Suprapubic skin (tissue), 4 donors: ENCODE measurements around the gene C17orf78.

Source experiments
- EP300 ChIP-seq: sonication (generic); formaldehyde crosslinking; IDR thresholded peaks from one replicate; pipeline ENCODE4 v1.6.1; 2017; ENCODE audit warnings: antibody characterized with exemption
- POLR2A ChIP-seq, 2 donors: fragments of 450-650 bp; IDR thresholded peaks; one replicate each; pipeline ENCODE4 v1.6.1; 2017; ENCODE audit warnings: antibody characterized with exemption in 2 of 2, mild to moderate bottlenecking in 2 of 2, moderate library complexity in 2 of 2
- POLR2AphosphoS5 ChIP-seq, 3 donors: sonication (generic); formaldehyde crosslinking; IDR thresholded peaks; one replicate each; pipeline ENCODE4 v1.6.1; 2017; ENCODE audit warnings: antibody characterized with exemption in 3 of 3
- TF ChIP-seq, protein P1 (sequence below), 2 donors: fragments of 200-600 bp in 1 of 2; fragments of 450-650 bp in 1 of 2; sonication (generic) in 1 of 2; IDR thresholded peaks; one replicate each; pipeline ENCODE4 v1.5.1; 2016 to 2019; ENCODE audit warnings: antibody characterized with exemption in 2 of 2, mild to moderate bottlenecking in 1 of 2, moderate library complexity in 1 of 2

- TF ChIP-seq, protein P1, sequence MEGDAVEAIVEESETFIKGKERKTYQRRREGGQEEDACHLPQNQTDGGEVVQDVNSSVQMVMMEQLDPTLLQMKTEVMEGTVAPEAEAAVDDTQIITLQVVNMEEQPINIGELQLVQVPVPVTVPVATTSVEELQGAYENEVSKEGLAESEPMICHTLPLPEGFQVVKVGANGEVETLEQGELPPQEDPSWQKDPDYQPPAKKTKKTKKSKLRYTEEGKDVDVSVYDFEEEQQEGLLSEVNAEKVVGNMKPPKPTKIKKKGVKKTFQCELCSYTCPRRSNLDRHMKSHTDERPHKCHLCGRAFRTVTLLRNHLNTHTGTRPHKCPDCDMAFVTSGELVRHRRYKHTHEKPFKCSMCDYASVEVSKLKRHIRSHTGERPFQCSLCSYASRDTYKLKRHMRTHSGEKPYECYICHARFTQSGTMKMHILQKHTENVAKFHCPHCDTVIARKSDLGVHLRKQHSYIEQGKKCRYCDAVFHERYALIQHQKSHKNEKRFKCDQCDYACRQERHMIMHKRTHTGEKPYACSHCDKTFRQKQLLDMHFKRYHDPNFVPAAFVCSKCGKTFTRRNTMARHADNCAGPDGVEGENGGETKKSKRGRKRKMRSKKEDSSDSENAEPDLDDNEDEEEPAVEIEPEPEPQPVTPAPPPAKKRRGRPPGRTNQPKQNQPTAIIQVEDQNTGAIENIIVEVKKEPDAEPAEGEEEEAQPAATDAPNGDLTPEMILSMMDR (IDR thresholded peaks at IDR 0.05), result no peak
- no peak for TF ChIP-seq POLR2AphosphoS5 (IDR thresholded peaks at IDR 0.05)
- TF ChIP-seq POLR2A (IDR thresholded peaks at IDR 0.05), result no peak
- TF ChIP-seq EP300, result no peak
Observed at GRCh38 chr17:37432671-37433070, 56.9 kb downstream of the C17orf78 start.
